GM19238 (cell line): Measurements from ENCODE around the gene CAPN5.
A peak's percentile ranks its signal among the peaks of the same experiment; 100 is the strongest.
"Not testable (repeated sequence)": the region's sequence is repeated elsewhere in the genome, so short reads cannot be mapped to it uniquely, and the experiment has no call there.

Experiments used
- DNase-seq: peaks from one replicate; pipeline ENCODE4 v3.0.0; 2011; ENCODE audit warnings: low spot score; ENCODE audit not compliant: insufficient read length

Gene CAPN5

GRCh38 chr11:77066229-77067042 is at the start of gene CAPN5:
CAPN5 (plus strand) TSS chr11:77066971; CDS start chr11:77084887, 17,916 bp downstream.
- peak; percentile 95 for DNase-seq

GRCh38 chr11:77018396-77018924 is 48.3 kb upstream of the CAPN5 start:
- DNase-seq: not testable (repeated sequence)

GRCh38 chr11:77019976-77020595 is 46.7 kb upstream of the CAPN5 start:
- no peak for DNase-seq

- no peak for DNase-seq
Measured at GRCh38 chr11:77020734-77021133, 46.0 kb upstream of the CAPN5 start.

- DNase-seq: no peak
Measured at GRCh38 chr11:77024745-77025144, 42.0 kb upstream of the CAPN5 start.

- no peak for DNase-seq
Measured at GRCh38 chr11:77026221-77026620, 40.5 kb upstream of the CAPN5 start.

GRCh38 chr11:77026743-77027142 is 40.0 kb upstream of the CAPN5 start:
- DNase-seq: no peak

GRCh38 chr11:77027275-77027674 is 39.5 kb upstream of the CAPN5 start:
- no peak for DNase-seq

- no peak for DNase-seq
Measured at GRCh38 chr11:77029829-77030228, 36.9 kb upstream of the CAPN5 start.

- no peak for DNase-seq
Measured at GRCh38 chr11:77030834-77031414, 35.8 kb upstream of the CAPN5 start.

- no peak for DNase-seq
Measured at GRCh38 chr11:77031599-77031998, 35.2 kb upstream of the CAPN5 start.

- DNase-seq: no peak
Measured at GRCh38 chr11:77035039-77035438, 31.7 kb upstream of the CAPN5 start.

- no peak for DNase-seq
Measured at GRCh38 chr11:77035580-77035979, 31.2 kb upstream of the CAPN5 start.

- no peak for DNase-seq
Measured at GRCh38 chr11:77036398-77036797, 30.4 kb upstream of the CAPN5 start.

GRCh38 chr11:77037057-77037456 is 29.7 kb upstream of the CAPN5 start:
- DNase-seq: no peak

- no peak for DNase-seq
Measured at GRCh38 chr11:77038029-77038824, 28.5 kb upstream of the CAPN5 start.

- DNase-seq: no peak
Measured at GRCh38 chr11:77038825-77039326, 27.9 kb upstream of the CAPN5 start.

- DNase-seq: no peak
Measured at GRCh38 chr11:77039491-77040400, 27.0 kb upstream of the CAPN5 start.

- DNase-seq: no peak
Measured at GRCh38 chr11:77040401-77040777, 26.4 kb upstream of the CAPN5 start.

- DNase-seq: no peak
Measured at GRCh38 chr11:77040889-77041288, 25.9 kb upstream of the CAPN5 start.
